HepG2 (cell line): ENCODE data around the gene RHEBL1. TPM values are rescaled to one million over a fixed set of nuclear protein-coding genes. Genes with fewer than 3 reads are reported as not detected.

Source experiments
- ADNP ChIP-seq: sonication (generic); formaldehyde crosslinking; IDR thresholded peaks from 2 replicates; pipeline ENCODE4 v1.4.0; 2020; ENCODE audit warnings: missing genetic modification reagents
- AGO2 ChIP-seq: fragments of 200-400 bp; formaldehyde crosslinking; optimal IDR thresholded peaks from 2 replicates; pipeline ENCODE3; 2017; ENCODE audit warnings: mild to moderate bottlenecking, low read depth, low read length, moderate library complexity
- BHLHE40 ChIP-seq: IDR thresholded peaks from 2 replicates; pipeline ENCODE4 v1.6.1; 2011; ENCODE audit warnings: low read length, improper control_type of control experiment
- CEBPB ChIP-seq: IDR thresholded peaks from 2 replicates; pipeline ENCODE4 v1.6.1; 2011; ENCODE audit warnings: low read depth, low read length, improper control_type of control experiment, borderline replicate concordance
- EED ChIP-seq: sonication (generic); formaldehyde crosslinking; IDR thresholded peaks from 2 replicates; pipeline ENCODE4 v1.5.0; 2020; ENCODE audit warnings: mild to moderate bottlenecking, missing genetic modification reagents
- HIVEP1 ChIP-seq: sonication (generic); formaldehyde crosslinking; IDR thresholded peaks from 2 replicates; pipeline ENCODE4 v1.4.0; 2020; ENCODE audit warnings: mild to moderate bottlenecking, missing genetic modification reagents
- KLF9 ChIP-seq: IDR thresholded peaks from 2 replicates; pipeline ENCODE4 v1.6.1; 2016; ENCODE audit warnings: low read depth
- NR1H2 ChIP-seq: sonication (generic); formaldehyde crosslinking; IDR thresholded peaks from 2 replicates; pipeline ENCODE4 v1.8.1; 2022; ENCODE audit warnings: low read depth, missing genetic modification reagents, borderline replicate concordance
- PAWR ChIP-seq: sonication (generic); formaldehyde crosslinking; IDR thresholded peaks from 2 replicates; pipeline ENCODE4 v1.4.0; 2020; ENCODE audit warnings: missing genetic modification reagents, mild to moderate bottlenecking, borderline replicate concordance
- RARG ChIP-seq: sonication (generic); formaldehyde crosslinking; IDR thresholded peaks from 2 replicates; pipeline ENCODE4 v1.4.0; 2020; ENCODE audit warnings: low read depth, mild to moderate bottlenecking, missing genetic modification reagents
- RBFOX2 ChIP-seq: fragments of 200-400 bp; formaldehyde crosslinking; IDR thresholded peaks from 2 replicates; pipeline ENCODE4 v1.6.1; 2017; ENCODE audit warnings: low read depth, mild to moderate bottlenecking, low read length
- SMC3 ChIP-seq: IDR thresholded peaks from 2 replicates; pipeline ENCODE4 v1.6.1; 2011; ENCODE audit warnings: low read length, improper control_type of control experiment
- SMYD3 ChIP-seq: sonication (generic); formaldehyde crosslinking; IDR thresholded peaks from 2 replicates; pipeline ENCODE4 v1.8.1; 2023; ENCODE audit warnings: mild to moderate bottlenecking, missing genetic modification reagents
- SNAPC4 ChIP-seq: sonication (generic); formaldehyde crosslinking; IDR thresholded peaks from 2 replicates; pipeline ENCODE4 v1.4.0; 2020; ENCODE audit warnings: mild to moderate bottlenecking, missing genetic modification reagents
- TARDBP ChIP-seq: sonication (generic); formaldehyde crosslinking; IDR thresholded peaks from 2 replicates; pipeline ENCODE4 v1.8.0; 2022; ENCODE audit warnings: mild to moderate bottlenecking, missing genetic modification reagents
- THAP11 ChIP-seq: IDR thresholded peaks from 2 replicates; pipeline ENCODE4 v1.6.1; 2016; ENCODE audit warnings: missing biosample characterization, missing genetic modification reagents
- ZKSCAN8 ChIP-seq: IDR thresholded peaks from 2 replicates; pipeline ENCODE4 v1.6.1; 2016; ENCODE audit warnings: borderline replicate concordance, missing genetic modification reagents, missing compliant biosample characterization
- ZNF329 ChIP-seq: sonication (generic); formaldehyde crosslinking; IDR thresholded peaks from 2 replicates; pipeline ENCODE4 v1.9.0; 2021; ENCODE audit warnings: low read depth, mild to moderate bottlenecking, missing genetic modification reagents
- ZNF414 ChIP-seq: sonication (generic); formaldehyde crosslinking; IDR thresholded peaks from 2 replicates; pipeline ENCODE4 v1.5.0; 2020; ENCODE audit warnings: missing genetic modification reagents
- ZNF460 ChIP-seq: sonication (generic); formaldehyde crosslinking; IDR thresholded peaks from 2 replicates; pipeline ENCODE4 v1.5.1; 2020; ENCODE audit warnings: missing genetic modification reagents, mild to moderate bottlenecking, borderline replicate concordance
- ZNF496 ChIP-seq: sonication (generic); formaldehyde crosslinking; IDR thresholded peaks from 2 replicates; pipeline ENCODE4 v1.8.1; 2023; ENCODE audit warnings: mild to moderate bottlenecking, moderate library complexity, missing genetic modification reagents; ENCODE audit not compliant: insufficient replicate concordance
- ZNF552 ChIP-seq: sonication (generic); formaldehyde crosslinking; IDR thresholded peaks from 2 replicates; pipeline ENCODE4 v1.9.0; 2022; ENCODE audit warnings: missing genetic modification reagents, mild to moderate bottlenecking, borderline replicate concordance
- ZNF598 ChIP-seq: sonication (generic); formaldehyde crosslinking; IDR thresholded peaks from 2 replicates; pipeline ENCODE4 v1.5.1; 2020; ENCODE audit warnings: mild to moderate bottlenecking, missing genetic modification reagents, borderline replicate concordance
- ZNF605 ChIP-seq: sonication (generic); formaldehyde crosslinking; IDR thresholded peaks from 2 replicates; pipeline ENCODE4 v1.8.0; 2022; ENCODE audit warnings: mild to moderate bottlenecking, missing genetic modification reagents
- ZNF703 ChIP-seq: sonication (generic); formaldehyde crosslinking; IDR thresholded peaks from 2 replicates; pipeline ENCODE4 v1.5.1; 2020; ENCODE audit warnings: missing genetic modification reagents, mild to moderate bottlenecking, moderate library complexity, borderline replicate concordance
- ZNF709 ChIP-seq: sonication (generic); formaldehyde crosslinking; IDR thresholded peaks from 2 replicates; pipeline ENCODE4 v1.5.0; 2020; ENCODE audit warnings: mild to moderate bottlenecking, missing genetic modification reagents
- ZSCAN12 ChIP-seq: sonication (generic); formaldehyde crosslinking; IDR thresholded peaks from 2 replicates; pipeline ENCODE4 v1.9.0; 2021; ENCODE audit warnings: mild to moderate bottlenecking, missing genetic modification reagents
- polyA plus RNA-seq, 8 experiments: library from polyadenylated mRNA; depleted of rRNA in 3 of 8; stranded (reverse) in 7 of 8; unstranded in 1 of 8; fragments of >200 nt; fragmentation: Illumina TruSeq in 4 of 8; extraction: Trizol in 4 of 8; gene quantifications; 2 replicates each; pipeline versions ENCODE4 v1.2.1 to v1.2.3, GENCODE V29; 2011 to 2016; ENCODE audit warnings: low read depth in 4 of 8, missing spikeins in 1 of 8, mixed read lengths in 1 of 8; ENCODE audit not compliant: insufficient read depth in 1 of 8
- total RNA-seq, 5 experiments: library from RNA; depleted of rRNA; stranded (reverse); fragments of >200 nt; fragmentation: Illumina TruSeq; extraction: Trizol; gene quantifications; 2 replicates each; pipeline ENCODE4 v1.2.3, GENCODE V29; 2016; ENCODE audit warnings: low read depth in 1 of 5

The RHEBL1 gene
- total and polyA plus RNA-seq, 2 of the 13 experiments (the other 11 are each of a cell fraction or from before 2014, with no cell fraction given) = 1.4 to 2.5 TPM

GRCh38 chr12:49110464-49111155 is 40.8 kb upstream of the RHEBL1 start, which contains the start of gene LMBR1L (continued):
- peak; percentile 68 for TF ChIP-seq RBFOX2
- no peak for TF ChIP-seq ZNF329 (CRISPR knock-in tag)
- no peak for TF ChIP-seq TARDBP (CRISPR knock-in tag)
- no peak for TF ChIP-seq SMYD3 (CRISPR knock-in tag)
- TF ChIP-seq ZKSCAN8 (CRISPR knock-in tag) = no peak
- no peak for TF ChIP-seq ZNF605
- no peak for TF ChIP-seq EED (CRISPR knock-in tag)
- no peak for TF ChIP-seq AGO2
- TF ChIP-seq SNAPC4 (CRISPR knock-in tag) = no peak
- no peak for TF ChIP-seq ZNF552 (CRISPR knock-in tag)
- no peak for TF ChIP-seq ZNF460 (CRISPR knock-in tag)
- TF ChIP-seq ADNP = no peak
- TF ChIP-seq ZSCAN12 (CRISPR knock-in tag) = no peak
- no peak for TF ChIP-seq KLF9 (CRISPR knock-in tag)
- peak; percentile 68 for TF ChIP-seq BHLHE40
- TF ChIP-seq ZNF598 (CRISPR knock-in tag) = 0 out of 2 replicates have a peak, but pooled peaks have one; percentile 43
- no peak for TF ChIP-seq NR1H2
- TF ChIP-seq CEBPB = no peak
- TF ChIP-seq THAP11 (CRISPR knock-in tag) = peak; percentile 59; the same call in 1 of the 2 replicates
- TF ChIP-seq ZNF703 (CRISPR knock-in tag) = no peak
- TF ChIP-seq PAWR (CRISPR knock-in tag) = no peak
- peak; percentile 80; the same call in 1 of the 2 replicates for TF ChIP-seq ZNF709 (CRISPR knock-in tag)
- TF ChIP-seq HIVEP1 = peak; percentile 73; the same call in 1 of the 2 replicates
- no peak for TF ChIP-seq ZNF414 (CRISPR knock-in tag)
- TF ChIP-seq ZNF496 (CRISPR knock-in tag) = no peak
- TF ChIP-seq SMC3 = no peak
- TF ChIP-seq RARG (CRISPR knock-in tag) = no peak
